DMS153 treated with DMSO at 0.1 percent for 48 hours (cell line): ENCODE results near the gene APH1A.
"Not testable (repeated sequence)": the region's sequence is repeated elsewhere in the genome, so short reads cannot be mapped to it uniquely, and the experiment has no call there.

ENCODE experiments used
- DNase-seq: peaks from one replicate; lab custom pipeline; 2025; ENCODE audit not compliant: unreplicated experiment; lab: John Stamatoyannopoulos, UW

APH1A gene

GRCh38 chr1:150234309-150234565 lies 34.6 kb downstream of the APH1A start:
- no peak for DNase-seq

- no peak for DNase-seq
These were observed 35.2 kb downstream of the APH1A start for GRCh38 chr1:150233359-150234308.

GRCh38 chr1:150232921-150233320 lies 35.9 kb downstream of the APH1A start:
- not testable (repeated sequence) for DNase-seq

- not testable (repeated sequence) for DNase-seq
These were observed 40.6 kb downstream of the APH1A start for GRCh38 chr1:150228246-150228645.

- no peak for DNase-seq
These were observed 41.6 kb downstream of the APH1A start for GRCh38 chr1:150227228-150227627.

- no peak for DNase-seq
These were observed 42.3 kb downstream of the APH1A start for GRCh38 chr1:150226486-150226885.

- no peak for DNase-seq
These were observed 43.3 kb downstream of the APH1A start for GRCh38 chr1:150225546-150225945.

- no peak for DNase-seq
These were observed 43.8 kb downstream of the APH1A start for GRCh38 chr1:150224983-150225382.

- DNase-seq: no peak
These were observed 47.3 kb downstream of the APH1A start for GRCh38 chr1:150221552-150221951.

- not testable (repeated sequence) for DNase-seq
These were observed 53.0 kb downstream of the APH1A start for GRCh38 chr1:150215855-150216254.
